ENCODE measurements around the gene ZPLD1.

- TF ChIP-seq CTCF (conservative IDR thresholded peaks at IDR 0.05; ENCODE audit: low read length) (no peak), EZH2phosphoT487 (IDR thresholded peaks at IDR 0.05; ENCODE audit: borderline replicate concordance) (no peak)
Observed at GRCh38 chr3:102488331-102488730, 53.5 kb downstream of the ZPLD1 start.
